ENCODE measurements around the gene WAPL.
A peak's percentile ranks its signal among the peaks of the same experiment; 100 is the strongest.
"Not testable (repeated sequence)": the region's sequence is repeated elsewhere in the genome, so short reads cannot be mapped to it uniquely, and the experiment has no call there.

Gene WAPL

DNA sequence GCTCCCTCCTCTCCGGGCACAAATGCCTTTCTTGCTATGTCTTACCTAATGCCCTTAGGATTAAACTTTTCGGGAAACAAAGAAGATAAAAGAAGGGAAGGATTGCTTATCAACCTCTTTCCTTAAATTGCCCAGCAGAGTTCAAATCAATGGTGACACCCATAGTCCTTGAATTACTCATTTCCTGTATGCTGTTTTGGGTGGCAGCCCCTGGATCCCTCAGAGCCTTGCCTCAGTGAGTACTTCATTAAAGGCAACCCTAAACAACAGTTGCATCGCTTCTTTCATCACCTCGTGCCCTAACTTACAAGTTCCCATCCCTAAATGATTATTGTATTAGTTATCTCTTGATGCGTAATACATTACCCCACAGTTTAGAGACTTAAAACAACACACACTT lies 31.6 kb upstream of the WAPL start:
- no peak for DNase-seq (ENCODE audit: low read depth)
- H3K4me3 ChIP-seq (ENCODE audit: low read length) = no peak overlapping the region

DNA sequence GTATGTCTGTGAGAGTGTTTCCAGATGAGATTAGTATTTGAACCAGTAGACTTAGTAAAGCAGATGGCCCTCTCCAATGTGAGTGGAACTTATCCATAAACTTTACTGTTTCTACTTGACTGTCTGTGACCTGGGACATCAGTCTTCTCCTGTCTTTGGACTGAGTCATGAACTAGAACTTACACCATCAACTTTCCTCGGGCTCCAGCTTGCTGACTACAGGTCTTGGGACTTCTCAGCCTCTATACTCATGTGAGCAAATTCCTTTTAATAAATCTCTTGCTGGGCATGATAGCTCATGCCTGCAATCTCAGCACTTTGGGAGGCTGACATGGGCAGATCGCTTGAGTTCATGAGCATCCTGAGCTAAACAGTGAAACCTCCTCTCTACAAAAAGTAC lies 25.7 kb upstream of the WAPL start:
- H3K4me3 ChIP-seq (ENCODE audit: low read length) = no peak overlapping the region
- TF ChIP-seq, protein P1, sequence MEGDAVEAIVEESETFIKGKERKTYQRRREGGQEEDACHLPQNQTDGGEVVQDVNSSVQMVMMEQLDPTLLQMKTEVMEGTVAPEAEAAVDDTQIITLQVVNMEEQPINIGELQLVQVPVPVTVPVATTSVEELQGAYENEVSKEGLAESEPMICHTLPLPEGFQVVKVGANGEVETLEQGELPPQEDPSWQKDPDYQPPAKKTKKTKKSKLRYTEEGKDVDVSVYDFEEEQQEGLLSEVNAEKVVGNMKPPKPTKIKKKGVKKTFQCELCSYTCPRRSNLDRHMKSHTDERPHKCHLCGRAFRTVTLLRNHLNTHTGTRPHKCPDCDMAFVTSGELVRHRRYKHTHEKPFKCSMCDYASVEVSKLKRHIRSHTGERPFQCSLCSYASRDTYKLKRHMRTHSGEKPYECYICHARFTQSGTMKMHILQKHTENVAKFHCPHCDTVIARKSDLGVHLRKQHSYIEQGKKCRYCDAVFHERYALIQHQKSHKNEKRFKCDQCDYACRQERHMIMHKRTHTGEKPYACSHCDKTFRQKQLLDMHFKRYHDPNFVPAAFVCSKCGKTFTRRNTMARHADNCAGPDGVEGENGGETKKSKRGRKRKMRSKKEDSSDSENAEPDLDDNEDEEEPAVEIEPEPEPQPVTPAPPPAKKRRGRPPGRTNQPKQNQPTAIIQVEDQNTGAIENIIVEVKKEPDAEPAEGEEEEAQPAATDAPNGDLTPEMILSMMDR (IDR thresholded peaks at IDR 0.05; ENCODE audit: insufficient read depth, low read depth, low read length, missing control alignments) = no peak
- DNase-seq (ENCODE audit: low read depth) = peak; percentile 50

More for the DNA sequence above, 31.6 kb upstream of the WAPL start:
- TF ChIP-seq, protein P1 (IDR thresholded peaks at IDR 0.05; ENCODE audit: insufficient read depth, low read depth, low read length, missing control alignments) = no peak

DNA sequence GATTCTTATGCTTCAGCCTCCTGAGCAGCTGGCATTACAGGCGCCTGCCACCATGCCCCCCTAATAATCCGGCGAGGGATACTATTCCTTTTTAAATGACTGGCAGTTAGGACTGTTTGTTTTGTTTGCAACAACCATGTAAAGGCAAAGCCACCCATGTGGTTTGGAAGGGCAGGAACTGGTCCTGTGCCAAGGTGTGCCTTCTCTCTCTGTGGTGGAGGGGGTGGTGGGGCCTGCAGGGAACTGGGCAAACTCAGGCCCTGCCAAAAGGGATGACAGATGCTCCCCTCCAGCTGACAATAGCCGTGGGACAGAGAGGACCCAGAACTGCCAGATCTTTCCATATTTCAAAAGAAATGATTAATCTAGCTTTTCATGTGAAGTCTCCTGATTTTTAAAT lies 23.5 kb upstream of the WAPL start:
- no peak for DNase-seq (ENCODE audit: low read depth)
- no peak overlapping the region for H3K4me3 ChIP-seq (ENCODE audit: low read length)
- TF ChIP-seq, protein P1 (IDR thresholded peaks at IDR 0.05; ENCODE audit: insufficient read depth, low read depth, low read length, missing control alignments) = no peak

DNA sequence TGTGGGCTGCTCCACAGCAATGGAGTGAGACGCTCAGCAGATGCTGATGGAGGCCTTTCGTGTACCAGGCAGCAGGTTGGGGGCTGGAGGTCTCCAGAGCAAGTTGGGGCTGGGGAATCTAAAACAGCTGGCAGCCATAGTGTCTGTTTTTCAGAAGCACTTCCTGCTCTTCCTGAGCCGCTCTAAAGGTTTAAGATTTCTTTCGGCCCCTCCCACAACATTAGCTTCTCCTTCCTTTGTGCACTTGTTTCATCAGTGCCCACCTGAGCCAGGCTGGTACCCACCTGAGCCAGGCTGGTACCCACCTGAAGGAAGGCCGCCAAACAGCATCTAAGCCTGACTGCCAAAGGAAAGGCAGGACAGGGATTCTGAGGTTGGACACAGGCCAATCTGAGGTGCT lies 18.4 kb upstream of the WAPL start:
- no peak overlapping the region for H3K4me3 ChIP-seq (ENCODE audit: low read length)
- TF ChIP-seq, protein P1 (IDR thresholded peaks at IDR 0.05; ENCODE audit: insufficient read depth, low read depth, low read length, missing control alignments) = no peak
- no peak for DNase-seq (ENCODE audit: low read depth)

DNA sequence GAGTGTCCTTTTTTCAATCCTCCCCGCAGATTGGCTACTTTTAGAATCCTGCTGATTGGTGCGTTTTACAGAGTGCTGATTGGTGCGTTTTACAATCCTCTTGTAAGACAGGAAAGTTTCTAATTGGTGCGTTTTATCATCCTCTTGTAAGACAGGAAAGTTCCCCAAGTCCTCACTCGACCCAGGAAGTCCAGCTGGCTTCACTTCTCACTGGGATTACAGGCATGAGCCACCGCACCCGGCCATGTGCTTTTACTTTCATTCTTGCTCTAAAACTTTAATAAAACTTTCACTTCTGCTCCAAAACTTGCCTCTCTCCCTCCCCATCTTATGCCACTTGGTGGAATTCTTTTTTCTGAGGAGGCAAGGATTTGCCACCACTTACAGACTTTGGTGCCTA lies 17.0 kb upstream of the WAPL start:
- no peak for DNase-seq (ENCODE audit: low read depth)
- TF ChIP-seq, protein P1 (IDR thresholded peaks at IDR 0.05; ENCODE audit: insufficient read depth, low read depth, low read length, missing control alignments) = no peak
- no peak overlapping the region for H3K4me3 ChIP-seq (ENCODE audit: low read length)

DNA sequence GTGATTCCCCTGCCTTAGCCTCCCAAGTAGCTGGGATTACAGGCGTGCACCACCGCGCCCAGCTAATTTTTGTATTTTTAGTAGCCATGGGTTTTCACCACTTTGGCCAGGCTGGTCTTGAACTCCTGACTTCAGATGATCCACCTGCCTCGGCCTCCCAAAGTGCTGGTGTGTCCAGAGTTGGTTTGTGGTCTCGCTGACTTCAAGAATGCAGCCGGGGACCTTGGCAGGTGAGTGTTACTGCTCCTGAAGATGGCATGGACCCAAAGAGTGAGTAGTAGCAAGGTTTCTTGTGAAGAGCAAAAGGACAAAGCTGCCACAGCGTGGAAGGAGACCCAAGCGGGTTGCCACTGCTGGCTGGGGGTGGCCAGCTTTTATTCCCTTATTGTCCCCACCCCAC lies 16.4 kb upstream of the WAPL start:
- not testable (repeated sequence) for H3K4me3 ChIP-seq (ENCODE audit: low read length); DNase-seq (ENCODE audit: low read depth)

DNA sequence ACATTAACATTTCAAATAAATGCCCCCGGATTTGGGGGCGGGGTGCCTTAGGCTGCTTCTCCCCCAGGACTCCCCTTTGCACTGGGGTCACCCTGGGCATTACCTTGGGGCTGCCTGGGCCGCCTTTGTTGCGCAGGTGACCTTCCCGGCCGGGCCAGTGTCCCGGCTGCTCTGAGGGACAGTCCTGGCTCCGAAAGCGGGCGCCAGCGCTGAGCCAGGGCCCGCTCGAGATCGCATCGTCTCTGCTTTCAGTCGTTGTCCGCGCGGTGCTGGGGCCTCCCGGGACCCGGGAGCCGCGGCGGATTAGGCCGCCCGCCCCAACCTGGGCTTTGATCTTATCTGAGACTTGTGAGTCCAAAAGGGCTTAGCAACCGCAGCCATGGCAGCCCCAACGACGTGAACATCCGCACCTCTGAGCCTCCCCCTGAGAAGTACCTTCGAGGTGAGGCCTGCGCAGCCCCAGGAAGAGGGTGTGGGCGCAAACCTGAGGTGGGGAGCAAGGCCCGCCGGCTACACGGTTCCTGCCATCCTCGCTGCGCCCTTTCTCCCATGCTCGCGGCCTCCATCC lies 14.8 kb upstream of the WAPL start:
- TF ChIP-seq, protein P1 (IDR thresholded peaks at IDR 0.05; ENCODE audit: insufficient read depth, low read depth, low read length, missing control alignments) = no peak
- DNase-seq (ENCODE audit: low read depth) = no peak
- H3K4me3 ChIP-seq (ENCODE audit: low read length) = no peak overlapping the region

All from epithelial cell of esophagus (primary cell).